T-helper 17 cell (primary cell): ENCODE measurements around the gene B3GNT5. TPM values are rescaled to one million over a fixed set of nuclear protein-coding genes. Genes with fewer than 3 reads are reported as not detected.
A peak's percentile ranks its signal among the peaks of the same experiment; 100 is the strongest.

Source experiments
- ATAC-seq: fragments of 150-1000 bp; cut with Tn5 transposase; 2 replicates; pipeline ENCODE4 v1.10.0; 2021; ENCODE audit warnings: mild to moderate bottlenecking, moderate library complexity
- DNase-seq, 3 donors: peaks; one replicate each; pipeline versions ENCODE4 v3.0.0 to v3.0.0-alpha.2; 2020 to 2021
- H3K9me3 ChIP-seq: one replicate; pipeline ENCODE4 v1.7.0; 2013; ENCODE audit warnings: low read length, mild to moderate bottlenecking; ENCODE audit not compliant: control insufficient read depth, poor library complexity, severe bottlenecking
- H3K27ac Mint-ChIP-seq: one replicate; pipeline ENCODE4 v1.8.0; 2022; ENCODE audit warnings: mild to moderate bottlenecking, moderate library complexity, mixed read lengths
- H3K27me3 Mint-ChIP-seq: one replicate; pipeline ENCODE4 v1.8.0; 2022; ENCODE audit warnings: mixed read lengths
- H3K36me3 Mint-ChIP-seq: one replicate; pipeline ENCODE4 v1.8.0; 2022; ENCODE audit warnings: low read depth, mixed read lengths
- H3K4me1 Mint-ChIP-seq: one replicate; pipeline ENCODE4 v1.8.0; 2022; ENCODE audit warnings: mild to moderate bottlenecking, mixed read lengths
- H3K4me3 Mint-ChIP-seq: one replicate; pipeline ENCODE4 v1.8.0; 2022; ENCODE audit warnings: mild to moderate bottlenecking, moderate library complexity, mixed read lengths
- total RNA-seq, 4 donors: library from RNA in 2 of 4; stranded (reverse) in 2 of 4; gene quantifications; one replicate each; pipeline ENCODE4 v1.2.3 and lab custom pipeline; 2022 to 2026

Gene B3GNT5
- total RNA-seq, 2 donors from 2014 or later = 1.6 to 2.1 TPM

DNA sequence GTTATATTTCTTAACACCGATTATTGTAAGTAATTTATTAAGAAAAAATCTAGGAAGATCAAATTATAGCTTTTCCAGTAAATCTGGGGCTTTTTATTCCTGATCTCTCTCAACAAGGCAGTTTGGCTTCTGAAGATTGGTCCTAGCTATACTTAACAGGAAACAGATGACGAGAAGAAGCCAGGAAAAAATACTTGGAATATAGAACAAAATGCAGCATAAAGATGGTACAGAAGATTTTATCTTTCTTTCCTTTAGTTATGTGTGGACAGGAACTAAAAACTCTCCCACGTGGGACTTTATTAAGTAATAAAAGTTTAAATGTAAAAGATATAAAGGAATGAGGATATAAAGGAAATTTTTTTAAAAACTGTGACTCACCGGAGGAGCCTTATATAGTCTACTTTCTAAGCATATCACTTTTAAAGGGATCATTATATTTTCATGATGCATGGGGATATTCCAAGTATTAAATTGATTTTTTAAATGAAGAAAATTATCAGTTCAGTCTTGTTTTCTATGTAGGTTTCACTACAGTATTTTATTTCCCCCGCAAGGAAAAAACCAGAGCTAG, 8.2 kb downstream of the B3GNT5 start:
- Mint-ChIP-seq H3K27ac (no peak overlapping the region), H3K4me1 (no peaks in the 10 kb centered on the region), H3K27me3 (peaks cover 16% of the 10 kb centered on the region), H3K4me3 (no peak overlapping the region), H3K36me3 (peaks cover 9% of the 10 kb centered on the region)
- DNase-seq = no peak
- no peaks in the 10 kb centered on the region for H3K9me3 ChIP-seq
- ATAC-seq = no peak

- H3K9me3 ChIP-seq = no peaks in the 10 kb centered on the region
- Mint-ChIP-seq H3K36me3 (peaks cover 8% of the 10 kb centered on the region), H3K27me3 (peaks cover 10% of the 10 kb centered on the region), H3K4me3 (no peak overlapping the region), H3K27ac (no peak overlapping the region), H3K4me1 (no peaks in the 10 kb centered on the region)
- ATAC-seq (no peak), DNase-seq (no peak)
Measured at GRCh38 chr3:183262875-183263378, 9.9 kb downstream of the B3GNT5 start.

GRCh38 chr3:183264268-183264667, 11.2 kb downstream of the B3GNT5 start:
- Mint-ChIP-seq H3K4me3 (no peak overlapping the region), H3K27me3 (peaks cover 8% of the 10 kb centered on the region), H3K27ac (no peak overlapping the region), H3K4me1 (no peaks in the 10 kb centered on the region), H3K36me3 (peaks cover 10% of the 10 kb centered on the region)
- DNase-seq (no peak), ATAC-seq (no peak)
- H3K9me3 ChIP-seq = no peaks in the 10 kb centered on the region

DNA sequence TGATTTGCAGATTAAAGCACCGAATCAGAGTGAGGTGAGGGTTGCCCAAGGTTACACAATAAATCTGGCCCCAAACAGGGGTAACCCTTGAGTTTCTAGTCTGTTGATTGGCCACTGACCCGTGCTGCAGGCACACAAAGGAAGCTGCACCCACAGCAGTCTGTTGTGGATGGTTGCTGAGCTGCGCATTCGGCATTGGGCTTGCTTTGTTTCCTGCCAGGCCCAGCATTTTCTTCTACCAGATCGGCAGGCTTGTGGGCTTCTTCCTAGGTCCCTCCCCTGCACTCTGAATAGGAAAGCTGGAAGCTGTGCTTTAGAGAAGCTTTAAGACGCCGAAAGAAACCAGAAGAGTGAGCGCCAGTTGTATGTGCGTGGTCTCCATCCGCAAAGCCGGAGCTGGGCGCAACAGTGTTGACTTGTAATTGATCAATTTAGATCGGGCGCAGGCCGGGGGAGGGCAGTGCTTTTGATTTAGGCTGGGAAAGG, 12.1 kb downstream of the B3GNT5 start:
- H3K27me3 Mint-ChIP-seq = peaks cover 8% of the 10 kb centered on the region
- no peaks in the 10 kb centered on the region for H3K4me1 Mint-ChIP-seq
- peaks cover 8% of the 10 kb centered on the region for H3K36me3 Mint-ChIP-seq
- DNase-seq (no peak), ATAC-seq (no peak)
- no peak overlapping the region for H3K27ac Mint-ChIP-seq
- no peak overlapping the region for H3K4me3 Mint-ChIP-seq
- H3K9me3 ChIP-seq = no peaks in the 10 kb centered on the region

DNA sequence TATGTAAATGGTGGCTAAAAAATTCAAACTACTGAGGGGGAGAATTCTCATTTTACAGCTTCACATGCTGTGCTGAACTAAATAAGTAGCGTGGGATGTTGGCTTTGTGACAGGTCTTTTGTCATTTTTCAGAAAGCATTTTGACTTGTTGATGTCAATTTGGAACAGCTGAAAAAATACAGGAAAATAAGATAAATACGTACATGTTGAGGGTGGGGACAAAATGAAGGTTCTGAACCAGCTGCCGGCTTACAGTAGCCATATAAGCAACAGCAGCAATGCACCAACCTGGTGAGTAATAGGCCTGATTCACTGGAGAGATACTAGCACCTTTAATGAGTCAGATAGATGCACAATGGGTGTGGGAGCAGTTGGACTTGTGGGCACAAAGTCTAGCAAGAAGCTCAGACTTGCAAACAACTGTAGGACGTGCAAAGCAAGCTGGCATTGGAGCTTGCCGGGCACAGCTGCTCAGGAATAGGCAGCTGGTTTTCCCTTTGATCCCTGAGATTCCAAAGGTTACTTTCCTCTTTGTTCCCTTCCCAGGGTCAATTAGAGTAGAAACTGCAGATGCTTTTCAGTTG, 12.9 kb downstream of the B3GNT5 start:
- Mint-ChIP-seq H3K36me3 (peaks cover 8% of the 10 kb centered on the region), H3K27me3 (peaks cover 8% of the 10 kb centered on the region), H3K4me1 (no peaks in the 10 kb centered on the region), H3K27ac (no peak overlapping the region), H3K4me3 (no peak overlapping the region)
- no peak for DNase-seq
- no peaks in the 10 kb centered on the region for H3K9me3 ChIP-seq
- ATAC-seq = no peak

DNA sequence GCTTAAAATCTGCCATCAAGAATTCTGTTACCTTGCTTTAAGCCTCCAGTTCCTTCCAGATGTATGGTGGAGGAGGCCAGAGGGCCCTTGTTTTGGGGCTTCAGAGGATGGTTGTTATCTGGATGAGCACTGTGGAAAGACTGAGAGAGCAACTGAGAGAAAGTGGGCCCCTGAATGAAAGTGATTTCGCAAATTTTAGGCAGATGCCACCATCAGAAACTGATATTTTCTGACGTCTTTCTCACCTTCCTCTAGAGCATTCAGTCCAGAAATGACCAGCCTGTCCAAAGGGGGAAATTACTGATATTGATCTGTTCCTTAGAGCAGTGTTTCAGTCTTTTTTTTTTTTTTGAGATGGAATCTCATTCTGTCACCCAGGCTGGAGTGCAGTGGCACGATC, 13.4 kb downstream of the B3GNT5 start:
- peaks cover 10% of the 10 kb centered on the region for H3K36me3 Mint-ChIP-seq
- DNase-seq (no peak), ATAC-seq (no peak)
- H3K4me1 Mint-ChIP-seq = no peaks in the 10 kb centered on the region
- peaks cover 8% of the 10 kb centered on the region for H3K27me3 Mint-ChIP-seq
- H3K4me3 Mint-ChIP-seq = no peak overlapping the region
- no peaks in the 10 kb centered on the region for H3K9me3 ChIP-seq
- H3K27ac Mint-ChIP-seq = no peak overlapping the region

DNA sequence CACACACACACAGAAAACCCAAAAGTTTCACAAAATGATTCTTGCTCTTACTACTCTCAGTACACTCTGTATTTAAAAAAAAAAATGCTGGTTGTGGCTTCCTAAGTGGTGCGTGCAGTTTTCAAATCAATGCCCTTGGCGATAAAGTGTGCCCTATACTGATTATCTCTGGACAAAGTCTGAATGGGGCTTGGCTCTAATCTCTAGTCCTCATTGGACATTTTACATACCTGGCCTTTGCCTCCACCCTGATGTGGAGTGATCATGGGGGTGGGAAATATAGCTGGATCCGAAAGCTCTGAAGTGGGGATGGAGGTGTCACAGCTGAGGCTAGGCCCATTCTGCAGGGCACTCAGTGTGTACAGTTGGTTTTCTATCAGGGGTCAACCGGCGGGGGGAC, 14.1 kb downstream of the B3GNT5 start:
- DNase-seq (no peak), ATAC-seq (no peak)
- no peak overlapping the region for H3K4me3 Mint-ChIP-seq
- H3K4me1 Mint-ChIP-seq = no peaks in the 10 kb centered on the region
- H3K9me3 ChIP-seq = no peaks in the 10 kb centered on the region
- no peak overlapping the region for H3K27ac Mint-ChIP-seq
- peaks cover 10% of the 10 kb centered on the region for H3K36me3 Mint-ChIP-seq
- peaks cover 8% of the 10 kb centered on the region for H3K27me3 Mint-ChIP-seq

DNA sequence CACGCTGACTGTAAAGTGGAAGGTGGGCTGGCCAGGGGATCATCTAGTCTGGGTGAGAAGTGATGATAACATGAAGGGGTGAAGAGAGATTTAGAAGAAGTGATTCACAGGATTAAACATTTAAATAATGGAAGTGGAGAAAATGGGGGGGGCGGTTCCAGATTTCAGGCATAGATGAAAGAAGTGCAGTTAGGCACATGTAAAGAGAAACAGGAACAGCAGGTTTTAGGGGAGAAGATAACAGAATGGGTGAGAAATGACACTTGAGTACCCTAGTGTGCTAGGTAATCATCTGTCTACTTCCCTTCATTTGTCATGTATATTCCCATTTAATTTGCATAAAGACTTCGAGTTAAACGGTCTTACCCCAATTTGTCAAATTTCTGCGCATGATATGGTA, 15.3 kb downstream of the B3GNT5 start:
- Mint-ChIP-seq H3K4me3 (peak overlapping the region; percentile 41), H3K36me3 (peaks cover 10% of the 10 kb centered on the region), H3K4me1 (no peaks in the 10 kb centered on the region), H3K27me3 (peaks cover 8% of the 10 kb centered on the region), H3K27ac (no peak overlapping the region)
- DNase-seq = no peak
- no peak for ATAC-seq
- H3K9me3 ChIP-seq = no peaks in the 10 kb centered on the region

DNA sequence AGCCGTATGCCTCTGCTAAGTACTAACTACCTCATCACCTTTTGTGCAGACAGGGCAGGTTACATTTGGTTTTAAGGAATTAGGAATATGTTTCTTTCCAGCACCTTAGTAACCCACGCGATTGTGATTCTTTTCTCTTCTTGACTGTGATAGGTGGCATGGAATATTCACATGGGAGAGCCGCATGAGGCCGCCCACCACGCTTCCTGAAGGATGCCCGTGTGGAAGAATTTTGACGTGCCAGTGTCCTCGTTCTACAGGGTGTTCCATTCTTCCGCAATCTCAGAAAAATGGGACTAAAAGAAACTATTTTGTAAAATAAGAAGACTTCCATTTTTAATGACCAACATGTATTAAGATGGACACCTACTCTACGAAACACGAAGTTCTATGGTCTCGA, 16.3 kb downstream of the B3GNT5 start:
- ATAC-seq = no peak
- H3K9me3 ChIP-seq = no peaks in the 10 kb centered on the region
- Mint-ChIP-seq H3K27me3 (peaks cover 8% of the 10 kb centered on the region), H3K36me3 (peaks cover 10% of the 10 kb centered on the region), H3K4me1 (no peaks in the 10 kb centered on the region), H3K27ac (no peak overlapping the region), H3K4me3 (no peak overlapping the region)
- DNase-seq = no peak

DNA sequence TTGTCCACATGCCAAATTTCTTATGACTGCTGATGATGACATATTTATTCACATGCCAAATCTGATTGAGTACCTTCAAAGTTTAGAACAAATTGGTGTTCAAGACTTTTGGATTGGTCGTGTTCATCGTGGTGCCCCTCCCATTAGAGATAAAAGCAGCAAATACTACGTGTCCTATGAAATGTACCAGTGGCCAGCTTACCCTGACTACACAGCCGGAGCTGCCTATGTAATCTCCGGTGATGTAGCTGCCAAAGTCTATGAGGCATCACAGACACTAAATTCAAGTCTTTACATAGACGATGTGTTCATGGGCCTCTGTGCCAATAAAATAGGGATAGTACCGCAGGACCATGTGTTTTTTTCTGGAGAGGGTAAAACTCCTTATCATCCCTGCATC, 17.3 kb downstream of the B3GNT5 start:
- DNase-seq (no peak), ATAC-seq (no peak)
- no peaks in the 10 kb centered on the region for H3K9me3 ChIP-seq
- H3K27ac Mint-ChIP-seq = no peak overlapping the region
- peaks cover 3% of the 10 kb centered on the region for H3K4me1 Mint-ChIP-seq
- H3K4me3 Mint-ChIP-seq = no peak overlapping the region
- peaks cover 15% of the 10 kb centered on the region for H3K36me3 Mint-ChIP-seq
- peaks cover 12% of the 10 kb centered on the region for H3K27me3 Mint-ChIP-seq

GRCh38 chr3:183272142-183272541, 19.1 kb downstream of the B3GNT5 start:
- peaks cover 12% of the 10 kb centered on the region for H3K27me3 Mint-ChIP-seq
- peaks cover 3% of the 10 kb centered on the region for H3K4me1 Mint-ChIP-seq
- H3K36me3 Mint-ChIP-seq = peaks cover 17% of the 10 kb centered on the region
- no peak overlapping the region for H3K4me3 Mint-ChIP-seq
- no peaks in the 10 kb centered on the region for H3K9me3 ChIP-seq
- no peak overlapping the region for H3K27ac Mint-ChIP-seq
- ATAC-seq (no peak), DNase-seq (no peak)

DNA sequence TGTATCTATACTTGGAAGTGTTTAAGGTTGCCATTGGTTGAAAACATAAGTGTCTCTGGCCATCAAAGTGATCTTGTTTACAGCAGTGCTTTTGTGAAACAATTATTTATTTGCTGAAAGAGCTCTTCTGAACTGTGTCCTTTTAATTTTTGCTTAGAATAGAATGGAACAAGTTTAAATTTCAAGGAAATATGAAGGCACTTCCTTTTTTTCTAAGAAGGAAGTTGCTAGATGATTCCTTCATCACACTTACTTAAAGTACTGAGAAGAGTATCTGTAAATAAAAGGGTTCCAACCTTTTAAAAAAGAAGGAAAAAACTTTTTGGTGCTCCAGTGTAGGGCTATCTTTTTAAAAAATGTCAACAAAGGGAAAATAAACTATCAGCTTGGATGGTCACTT, 19.7 kb downstream of the B3GNT5 start:
- Mint-ChIP-seq H3K4me3 (no peak overlapping the region), H3K36me3 (peaks cover 15% of the 10 kb centered on the region), H3K27ac (no peak overlapping the region), H3K4me1 (peaks cover 3% of the 10 kb centered on the region), H3K27me3 (peaks cover 10% of the 10 kb centered on the region)
- DNase-seq (no peak), ATAC-seq (no peak)
- no peaks in the 10 kb centered on the region for H3K9me3 ChIP-seq

DNA sequence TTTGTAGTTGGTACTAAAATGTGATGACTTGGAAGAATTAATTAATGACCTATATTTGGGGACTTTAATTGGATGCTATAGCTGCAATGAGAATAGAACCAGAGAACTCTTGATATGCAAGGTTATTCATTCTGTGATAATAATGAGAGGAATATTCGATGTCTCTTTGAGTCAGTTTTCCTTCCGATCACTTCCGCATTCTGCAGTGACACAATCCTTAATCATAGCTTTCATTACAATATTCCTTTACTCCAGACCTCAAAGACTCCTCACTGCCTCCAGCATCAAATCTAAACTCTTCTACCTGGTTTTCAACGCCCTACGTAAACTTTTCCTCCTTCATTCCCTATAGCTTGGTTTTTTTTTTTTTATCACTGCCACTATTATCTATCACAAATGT, 21.6 kb downstream of the B3GNT5 start:
- no peaks in the 10 kb centered on the region for H3K9me3 ChIP-seq
- Mint-ChIP-seq H3K27me3 (peaks cover 5% of the 10 kb centered on the region), H3K36me3 (peaks cover 11% of the 10 kb centered on the region), H3K4me3 (no peak overlapping the region), H3K4me1 (peaks cover 3% of the 10 kb centered on the region), H3K27ac (no peak overlapping the region)
- DNase-seq = no peak
- no peak for ATAC-seq

- Mint-ChIP-seq H3K4me1 (peaks cover 3% of the 10 kb centered on the region), H3K36me3 (peaks cover 11% of the 10 kb centered on the region), H3K4me3 (no peak overlapping the region), H3K27me3 (peaks cover 5% of the 10 kb centered on the region), H3K27ac (no peak overlapping the region)
- H3K9me3 ChIP-seq = no peaks in the 10 kb centered on the region
- ATAC-seq (no peak), DNase-seq (no peak)
Measured at GRCh38 chr3:183275418-183275817, 22.4 kb downstream of the B3GNT5 start.
